Measurements from ENCODE around the gene MRPS30. TPM values are rescaled to one million over a fixed set of nuclear protein-coding genes. Genes with fewer than 3 reads are reported as not detected.
"Not testable (repeated sequence)": the region's sequence is repeated elsewhere in the genome, so short reads cannot be mapped to it uniquely, and the experiment has no call there.

The MRPS30 gene
- 52.2 and 54.1 TPM in 2 replicates for total RNA-seq
- long read RNA-seq, transcript MRPS30-202 (5 exons, 1,678 nt): major isoform, 53 of 55 reads
- long read RNA-seq, partial matches to known transcripts: 1 of 55 reads
- long read RNA-seq, other reads (novel, unspliced or antisense): 1 of 55 reads

DNA sequence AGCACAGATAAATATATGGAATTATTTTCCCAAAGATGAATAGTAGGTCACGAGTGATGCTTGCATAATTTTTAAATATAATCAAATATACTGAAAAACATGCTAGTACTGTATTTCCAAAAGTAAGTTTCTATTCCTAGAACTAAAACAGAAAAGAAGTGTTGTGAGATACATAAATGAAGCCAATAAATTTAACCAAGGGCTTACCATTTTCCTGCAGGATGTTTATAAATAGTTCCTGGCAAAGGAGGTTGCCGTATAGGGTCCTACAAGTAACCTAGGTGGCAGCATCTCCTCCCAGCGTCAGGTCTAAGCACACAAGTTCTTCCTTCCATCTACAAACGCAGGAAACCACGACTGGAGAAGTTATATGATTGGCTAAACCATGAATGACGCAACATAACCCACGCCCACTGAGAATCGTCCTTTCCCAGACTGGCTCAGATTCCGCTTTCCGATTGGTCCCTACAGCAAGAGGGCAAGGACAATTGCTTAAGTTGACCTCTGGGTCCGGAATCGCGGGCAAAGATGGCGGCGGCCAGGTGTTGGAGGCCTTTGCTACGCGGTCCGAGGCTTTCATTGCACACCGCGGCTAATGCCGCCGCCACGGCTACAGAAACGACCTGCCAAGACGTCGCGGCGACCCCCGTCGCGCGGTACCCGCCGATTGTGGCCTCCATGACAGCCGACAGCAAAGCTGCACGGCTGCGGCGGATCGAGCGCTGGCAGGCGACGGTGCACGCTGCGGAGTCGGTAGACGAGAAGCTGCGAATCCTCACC is at the start of gene MRPS30:
Gene MRPS30 (plus strand): TSS at position 513 of the 780 bp plus-strand sequence. CDS start 16 bp downstream, at position 529.
- Mint-ChIP-seq H3K27me3 (ENCODE audit: low read depth) (no peaks in the 10 kb centered on the region), H3K36me3 (ENCODE audit: low read depth) (peaks cover 1% of the 10 kb centered on the region), H3K4me1 (peaks cover 32% of the 10 kb centered on the region), H3K9me3 (no peaks in the 10 kb centered on the region), H3K27ac (ENCODE audit: unreplicated experiment) (peak within 1 kb of the TSS; percentile 98), H3K4me3 (peak within 1 kb of the TSS; percentile 96)
- DNase-seq (ENCODE audit: low read depth, low spot score): peak; percentile 78
- TF ChIP-seq, protein P1, sequence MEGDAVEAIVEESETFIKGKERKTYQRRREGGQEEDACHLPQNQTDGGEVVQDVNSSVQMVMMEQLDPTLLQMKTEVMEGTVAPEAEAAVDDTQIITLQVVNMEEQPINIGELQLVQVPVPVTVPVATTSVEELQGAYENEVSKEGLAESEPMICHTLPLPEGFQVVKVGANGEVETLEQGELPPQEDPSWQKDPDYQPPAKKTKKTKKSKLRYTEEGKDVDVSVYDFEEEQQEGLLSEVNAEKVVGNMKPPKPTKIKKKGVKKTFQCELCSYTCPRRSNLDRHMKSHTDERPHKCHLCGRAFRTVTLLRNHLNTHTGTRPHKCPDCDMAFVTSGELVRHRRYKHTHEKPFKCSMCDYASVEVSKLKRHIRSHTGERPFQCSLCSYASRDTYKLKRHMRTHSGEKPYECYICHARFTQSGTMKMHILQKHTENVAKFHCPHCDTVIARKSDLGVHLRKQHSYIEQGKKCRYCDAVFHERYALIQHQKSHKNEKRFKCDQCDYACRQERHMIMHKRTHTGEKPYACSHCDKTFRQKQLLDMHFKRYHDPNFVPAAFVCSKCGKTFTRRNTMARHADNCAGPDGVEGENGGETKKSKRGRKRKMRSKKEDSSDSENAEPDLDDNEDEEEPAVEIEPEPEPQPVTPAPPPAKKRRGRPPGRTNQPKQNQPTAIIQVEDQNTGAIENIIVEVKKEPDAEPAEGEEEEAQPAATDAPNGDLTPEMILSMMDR (conservative IDR thresholded peaks at IDR 0.05): peak; percentile 57

DNA sequence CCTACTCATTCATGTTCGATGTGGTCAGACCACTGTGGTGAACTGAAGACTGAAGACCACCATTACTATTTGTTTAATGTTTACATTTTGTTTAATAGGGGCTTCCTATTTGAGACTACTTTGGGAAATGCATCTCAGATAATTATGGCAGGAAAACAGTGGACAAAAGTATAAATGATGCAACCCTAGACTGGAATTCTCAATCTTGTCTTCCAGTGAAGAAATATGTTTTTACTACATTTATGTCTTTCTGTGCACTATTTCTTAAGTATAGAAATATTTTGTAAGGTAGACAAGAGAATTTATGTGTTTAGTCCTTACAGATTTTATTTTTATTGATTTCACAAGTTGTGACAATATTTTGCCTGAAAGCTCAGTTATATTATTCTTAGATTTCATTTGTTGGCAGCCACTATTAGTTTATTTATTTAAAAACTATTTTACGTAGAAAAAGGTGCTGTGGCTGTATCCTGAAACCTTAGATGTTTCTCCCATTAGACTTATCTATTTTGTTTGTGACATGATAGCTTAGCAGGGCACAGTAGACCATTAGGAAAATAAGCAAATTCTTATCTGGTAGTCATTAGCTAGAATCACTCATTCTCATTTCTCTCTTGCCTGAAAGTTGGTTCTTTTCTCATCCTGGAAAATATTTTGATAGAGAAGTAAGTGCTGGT is 39.4 kb upstream of the MRPS30 start:
- Mint-ChIP-seq H3K27ac (ENCODE audit: unreplicated experiment) (no peak overlapping the region), H3K9me3 (no peaks in the 10 kb centered on the region), H3K4me3 (no peak overlapping the region), H3K27me3 (ENCODE audit: low read depth) (no peaks in the 10 kb centered on the region), H3K36me3 (ENCODE audit: low read depth) (no peaks in the 10 kb centered on the region), H3K4me1 (no peaks in the 10 kb centered on the region)
- TF ChIP-seq, protein P1 (conservative IDR thresholded peaks at IDR 0.05): no peak
- no peak for DNase-seq (ENCODE audit: low read depth, low spot score)

DNA sequence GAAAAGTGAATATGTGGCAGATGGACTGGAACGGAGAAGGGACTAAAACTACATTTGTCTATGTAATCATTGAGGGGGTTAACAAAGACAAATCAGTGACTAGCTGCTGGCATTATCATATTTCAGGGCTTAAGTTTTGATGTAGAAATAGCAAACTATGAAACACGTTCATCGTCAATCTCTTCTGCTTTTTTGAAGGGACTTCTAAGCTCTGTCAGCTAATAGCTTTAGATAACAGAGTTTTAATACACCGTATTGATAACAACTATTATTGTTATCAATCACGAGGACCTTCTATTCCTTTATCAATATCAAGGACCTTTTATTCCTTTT is 38.9 kb upstream of the MRPS30 start:
- Mint-ChIP-seq H3K4me3 (no peak overlapping the region), H3K27ac (ENCODE audit: unreplicated experiment) (no peak overlapping the region), H3K9me3 (no peaks in the 10 kb centered on the region), H3K4me1 (no peaks in the 10 kb centered on the region), H3K36me3 (ENCODE audit: low read depth) (no peaks in the 10 kb centered on the region), H3K27me3 (ENCODE audit: low read depth) (no peaks in the 10 kb centered on the region)
- TF ChIP-seq, protein P1 (conservative IDR thresholded peaks at IDR 0.05): no peak
- no peak for DNase-seq (ENCODE audit: low read depth, low spot score)

DNA sequence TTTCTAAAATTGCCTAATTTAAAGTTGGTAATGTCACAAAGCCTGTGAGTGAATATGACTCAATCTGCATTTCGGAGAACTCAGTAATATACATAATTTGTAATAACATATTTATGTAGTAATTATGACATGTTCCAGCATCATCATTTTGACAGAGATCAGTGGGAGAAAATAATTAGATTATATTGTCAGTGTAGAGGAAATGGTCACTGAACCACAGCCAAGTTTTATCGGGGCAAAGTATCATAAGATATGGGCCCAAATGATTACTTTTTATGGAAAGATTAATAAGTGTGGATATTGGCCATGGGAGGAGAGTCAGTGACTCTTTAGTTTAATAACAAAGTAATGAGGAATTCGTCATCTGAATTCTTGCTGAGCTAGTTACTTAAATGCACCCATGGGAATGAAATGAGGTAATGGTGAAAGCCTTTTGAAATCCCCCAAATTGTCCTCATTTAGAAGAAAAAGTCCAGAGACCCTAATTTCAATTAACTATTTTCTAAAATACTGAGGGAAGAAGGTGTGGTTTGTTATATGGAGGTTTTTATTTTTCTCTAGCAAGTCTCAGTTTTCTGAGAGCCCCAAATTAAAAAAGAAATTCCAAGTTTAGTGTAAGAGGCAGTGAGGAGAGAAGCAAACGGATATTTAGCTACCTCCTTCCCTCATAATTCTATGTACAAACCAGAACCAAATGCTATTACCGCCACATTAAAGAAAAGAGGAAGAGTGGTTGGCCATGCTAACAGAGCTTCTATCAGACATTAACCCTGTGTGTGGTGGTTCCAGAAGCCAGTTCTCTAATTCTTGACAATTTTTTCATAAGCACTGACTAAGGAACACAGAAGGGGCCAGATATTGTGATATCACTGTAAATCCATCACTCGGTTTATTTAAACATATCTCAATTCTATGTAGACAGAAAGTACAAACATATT is 37.7 kb upstream of the MRPS30 start:
- TF ChIP-seq, protein P1 (conservative IDR thresholded peaks at IDR 0.05): no peak
- no peaks in the 10 kb centered on the region for H3K4me1 Mint-ChIP-seq
- H3K27ac Mint-ChIP-seq (ENCODE audit: unreplicated experiment): no peak overlapping the region
- H3K4me3 Mint-ChIP-seq: no peak overlapping the region
- no peaks in the 10 kb centered on the region for H3K9me3 Mint-ChIP-seq
- no peaks in the 10 kb centered on the region for H3K27me3 Mint-ChIP-seq (ENCODE audit: low read depth)
- no peaks in the 10 kb centered on the region for H3K36me3 Mint-ChIP-seq (ENCODE audit: low read depth)
- no peak for DNase-seq (ENCODE audit: low read depth, low spot score)

DNA sequence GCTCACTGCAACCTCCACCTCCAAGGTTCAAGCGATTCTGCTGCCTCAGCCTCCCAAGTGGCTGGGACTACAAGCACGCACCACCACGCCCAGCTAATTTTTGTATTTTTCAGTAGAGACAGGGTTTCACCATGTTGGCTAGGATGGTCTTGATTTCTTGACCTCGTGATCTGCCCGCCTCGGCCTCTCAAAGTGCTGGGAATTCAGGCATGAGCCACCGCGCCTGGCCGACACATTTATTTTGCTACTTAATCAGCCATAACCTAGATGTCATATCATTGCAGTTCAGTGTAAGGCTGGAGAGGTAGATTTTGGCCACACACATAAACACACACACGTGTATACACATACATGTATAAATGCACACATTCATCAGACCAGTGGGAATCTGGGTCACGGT is 36.4 kb upstream of the MRPS30 start:
- not testable (repeated sequence) for H3K27me3 Mint-ChIP-seq (ENCODE audit: low read depth); H3K4me3 Mint-ChIP-seq; H3K27ac Mint-ChIP-seq (ENCODE audit: unreplicated experiment); DNase-seq (ENCODE audit: low read depth, low spot score); H3K9me3 Mint-ChIP-seq; H3K36me3 Mint-ChIP-seq (ENCODE audit: low read depth); H3K4me1 Mint-ChIP-seq
